ENCODE results near the gene PGP.

PGP gene

DNA sequence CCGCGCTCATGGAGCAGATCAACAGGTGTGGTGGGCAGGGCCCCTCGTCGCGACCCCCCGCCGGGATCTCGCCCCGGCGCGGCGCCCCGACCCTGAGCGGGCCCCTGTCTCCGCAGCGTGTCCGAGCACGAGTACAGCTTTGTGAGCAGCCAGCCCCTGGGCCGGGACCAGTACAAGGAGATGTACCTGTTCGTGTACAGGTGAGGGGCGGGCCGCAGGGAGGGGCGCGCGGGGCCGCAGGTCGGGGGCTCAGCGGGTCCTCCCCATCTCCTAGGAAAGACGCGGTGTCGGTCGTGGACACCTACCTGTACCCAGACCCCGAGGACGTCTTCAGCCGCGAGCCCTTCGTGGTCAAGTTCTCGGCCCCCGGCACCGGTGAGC is 22.5 kb upstream of the PGP start:
- DNase-seq, result no peak

DNA sequence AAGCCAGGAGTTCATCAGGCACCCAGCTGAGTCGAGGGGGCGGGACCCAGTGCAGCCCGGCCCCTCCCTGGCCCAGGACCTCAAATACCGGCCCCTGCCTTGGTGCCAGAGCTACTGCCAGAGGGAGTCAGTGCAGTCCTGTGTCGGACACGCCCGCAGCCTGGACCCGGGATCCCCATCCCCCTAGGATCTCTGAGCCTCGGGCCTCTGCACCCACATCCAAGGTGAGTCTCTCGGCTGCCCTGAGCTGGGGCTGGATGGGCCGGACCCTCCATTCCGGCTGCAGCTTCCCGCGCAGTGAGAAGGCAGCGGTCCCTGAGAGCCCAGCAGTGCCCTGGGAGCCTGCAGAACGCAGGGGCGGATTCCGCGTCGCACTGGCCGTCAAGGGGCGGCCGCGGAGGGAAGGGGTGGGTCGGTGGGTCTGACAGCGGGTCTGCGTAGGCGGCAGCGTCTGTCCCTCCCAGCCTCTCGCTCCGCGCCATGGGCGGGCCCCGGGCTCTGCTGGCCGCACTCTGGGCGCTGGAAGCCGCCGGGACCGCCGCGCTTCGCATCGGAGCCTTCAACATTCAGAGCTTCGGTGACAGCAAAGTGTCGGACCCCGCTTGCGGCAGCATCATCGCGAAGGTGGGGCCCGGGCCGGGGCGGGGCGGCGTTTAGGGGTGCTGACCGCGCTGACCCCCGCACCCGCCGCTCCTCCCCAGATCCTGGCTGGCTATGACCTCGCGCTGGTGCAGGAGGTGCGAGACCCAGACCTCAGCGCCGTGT is 21.9 kb upstream of the PGP start, which contains the start of gene DNASE1L2:
DNASE1L2 (plus strand) TSS at position 108 of the 765 bp plus-strand sequence; CDS start at position 481, 373 bp downstream.
- DNase-seq, result no peak

DNA sequence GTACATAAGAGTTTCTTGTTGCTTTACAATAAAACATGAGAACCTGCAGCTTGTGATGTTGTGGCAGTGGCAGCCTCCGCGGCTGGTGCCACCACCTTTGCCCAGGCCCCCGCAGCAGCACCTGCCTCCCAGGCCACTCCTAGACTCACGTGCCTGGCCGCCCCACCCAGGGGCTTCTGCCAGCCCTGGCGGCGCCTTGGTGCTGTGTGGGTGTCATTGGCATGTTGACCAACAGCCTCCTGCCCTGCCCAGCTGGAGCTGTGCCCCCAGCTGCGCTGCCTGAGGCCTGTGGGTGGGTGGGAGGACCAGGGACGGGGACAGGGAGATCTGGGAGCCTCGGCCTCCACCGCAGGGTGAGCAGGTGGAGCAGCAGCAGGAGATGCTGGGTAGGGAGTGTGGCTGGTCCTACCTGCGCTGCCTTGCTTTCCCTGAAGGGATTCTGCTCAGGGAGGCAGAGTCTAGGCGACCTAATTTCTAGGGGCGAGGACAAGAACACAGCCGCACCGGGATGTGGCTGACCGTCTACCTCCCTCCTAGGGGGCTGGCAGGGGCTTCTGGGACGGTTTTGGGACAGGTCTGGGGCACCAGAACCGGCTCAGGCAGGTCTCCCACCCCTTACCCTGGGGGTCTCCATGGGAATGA is 21.2 kb upstream of the PGP start:
- no peak for DNase-seq

DNA sequence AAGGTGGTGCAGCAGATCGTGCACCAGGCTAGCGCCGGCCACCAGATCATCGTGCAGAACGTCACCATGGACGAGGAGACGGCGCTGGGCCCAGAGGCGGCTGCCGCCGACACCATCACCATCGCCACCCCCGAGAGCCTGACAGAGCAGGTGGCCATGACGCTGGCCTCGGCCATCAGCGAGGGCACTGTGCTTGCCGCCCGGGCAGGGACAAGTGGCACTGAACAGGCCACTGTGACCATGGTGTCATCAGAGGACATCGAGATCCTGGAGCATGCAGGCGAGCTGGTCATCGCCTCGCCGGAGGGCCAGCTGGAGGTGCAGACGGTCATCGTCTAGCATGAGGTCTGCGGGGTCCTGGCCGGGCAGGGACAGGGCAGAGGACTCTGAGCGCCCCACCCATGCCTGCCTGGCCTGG is 20.6 kb upstream of the PGP start:
- no peak for DNase-seq

DNA sequence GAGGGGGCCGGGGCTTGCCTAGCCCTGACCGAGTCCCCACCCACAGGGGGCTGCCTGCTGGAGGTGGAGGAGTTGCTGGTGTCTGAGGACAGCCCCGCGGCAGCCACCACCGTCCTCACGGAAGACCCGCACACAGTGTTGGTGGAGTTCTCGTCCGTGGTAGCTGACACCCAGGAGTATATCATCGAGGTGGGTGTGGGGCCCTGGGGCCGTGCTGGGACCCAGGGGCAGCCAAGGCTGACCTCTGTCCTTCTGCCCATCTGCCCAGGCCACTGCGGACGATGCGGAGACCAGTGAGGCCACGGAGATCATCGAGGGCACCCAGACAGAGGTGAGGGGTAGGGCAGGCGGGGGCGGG is 20.2 kb upstream of the PGP start:
- DNase-seq, result no peak

DNA sequence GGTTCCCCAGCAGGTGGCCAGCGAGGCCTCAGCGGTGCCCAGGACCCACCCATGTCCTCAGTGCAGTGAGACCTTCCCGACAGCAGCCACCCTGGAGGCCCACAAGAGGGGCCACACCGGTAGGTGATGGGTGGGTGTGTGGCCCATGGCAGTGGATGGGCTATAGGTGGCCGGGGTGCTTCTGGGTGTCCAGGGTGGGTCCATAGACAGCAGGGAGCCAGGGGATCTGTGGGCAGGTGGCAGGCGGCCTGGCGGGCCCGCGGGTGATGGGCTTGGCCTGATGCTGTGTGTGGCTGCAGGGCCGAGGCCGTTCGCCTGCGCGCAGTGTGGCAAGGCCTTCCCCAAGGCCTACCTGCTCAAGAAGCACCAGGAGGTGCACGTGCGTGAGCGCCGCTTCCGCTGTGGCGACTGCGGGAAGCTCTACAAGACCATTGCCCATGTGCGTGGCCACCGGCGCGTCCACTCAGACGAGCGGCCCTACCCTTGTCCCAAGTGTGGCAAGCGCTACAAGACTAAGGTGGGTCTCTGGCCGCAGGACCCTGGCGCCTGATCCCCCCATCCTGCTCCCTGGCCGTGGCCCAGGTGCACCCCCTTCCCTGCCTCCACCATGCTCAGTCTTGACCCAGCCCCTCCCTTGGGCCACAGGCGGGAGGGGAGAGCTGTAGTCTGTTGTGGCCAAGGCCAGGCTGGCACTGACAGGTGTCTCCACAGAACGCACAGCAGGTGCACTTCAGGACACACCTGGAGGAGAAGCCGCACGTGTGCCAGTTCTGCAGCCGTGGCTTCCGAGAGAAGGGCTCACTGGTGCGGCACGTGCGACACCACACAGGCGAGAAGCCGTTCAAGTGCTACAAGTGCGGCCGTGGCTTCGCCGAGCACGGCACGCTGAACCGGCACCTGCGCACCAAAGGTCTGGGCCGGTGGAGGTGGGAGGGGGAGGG is 19.5 kb upstream of the PGP start:
- no peak for DNase-seq

DNA sequence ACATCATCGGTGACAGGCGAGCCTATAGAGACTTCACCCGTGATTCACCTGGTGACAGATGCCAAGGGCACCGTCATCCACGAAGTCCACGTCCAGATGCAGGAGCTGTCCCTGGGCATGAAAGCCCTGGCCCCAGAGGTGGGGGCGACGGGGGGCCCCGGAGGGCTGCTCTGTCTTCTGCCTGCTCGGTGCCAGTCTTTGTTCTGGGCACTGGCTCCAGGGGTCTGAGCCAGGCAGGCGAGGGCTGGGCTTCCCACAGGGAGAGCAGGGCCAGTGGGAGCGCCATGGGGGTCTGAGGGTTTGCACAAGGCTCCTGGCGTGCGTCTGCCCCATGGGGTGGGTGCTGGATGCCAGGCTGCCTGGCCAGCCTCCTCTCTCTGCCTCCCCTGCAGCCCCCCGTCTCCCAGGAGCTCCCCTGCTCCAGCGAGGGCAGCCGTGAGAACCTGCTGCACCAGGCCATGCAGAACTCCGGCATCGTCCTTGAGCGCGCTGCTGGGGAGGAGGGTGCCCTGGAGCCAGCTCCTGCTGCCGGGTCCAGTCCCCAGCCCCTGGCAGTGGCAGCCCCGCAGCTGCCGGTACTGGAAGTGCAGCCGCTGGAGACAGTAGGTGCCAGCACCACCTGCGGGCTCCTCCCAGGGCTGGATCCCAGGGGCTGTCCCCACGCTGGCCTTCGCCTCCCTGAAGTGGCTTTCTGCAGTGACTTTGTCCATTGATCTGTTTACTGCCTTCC is 18.6 kb upstream of the PGP start:
- no peak for DNase-seq

DNA sequence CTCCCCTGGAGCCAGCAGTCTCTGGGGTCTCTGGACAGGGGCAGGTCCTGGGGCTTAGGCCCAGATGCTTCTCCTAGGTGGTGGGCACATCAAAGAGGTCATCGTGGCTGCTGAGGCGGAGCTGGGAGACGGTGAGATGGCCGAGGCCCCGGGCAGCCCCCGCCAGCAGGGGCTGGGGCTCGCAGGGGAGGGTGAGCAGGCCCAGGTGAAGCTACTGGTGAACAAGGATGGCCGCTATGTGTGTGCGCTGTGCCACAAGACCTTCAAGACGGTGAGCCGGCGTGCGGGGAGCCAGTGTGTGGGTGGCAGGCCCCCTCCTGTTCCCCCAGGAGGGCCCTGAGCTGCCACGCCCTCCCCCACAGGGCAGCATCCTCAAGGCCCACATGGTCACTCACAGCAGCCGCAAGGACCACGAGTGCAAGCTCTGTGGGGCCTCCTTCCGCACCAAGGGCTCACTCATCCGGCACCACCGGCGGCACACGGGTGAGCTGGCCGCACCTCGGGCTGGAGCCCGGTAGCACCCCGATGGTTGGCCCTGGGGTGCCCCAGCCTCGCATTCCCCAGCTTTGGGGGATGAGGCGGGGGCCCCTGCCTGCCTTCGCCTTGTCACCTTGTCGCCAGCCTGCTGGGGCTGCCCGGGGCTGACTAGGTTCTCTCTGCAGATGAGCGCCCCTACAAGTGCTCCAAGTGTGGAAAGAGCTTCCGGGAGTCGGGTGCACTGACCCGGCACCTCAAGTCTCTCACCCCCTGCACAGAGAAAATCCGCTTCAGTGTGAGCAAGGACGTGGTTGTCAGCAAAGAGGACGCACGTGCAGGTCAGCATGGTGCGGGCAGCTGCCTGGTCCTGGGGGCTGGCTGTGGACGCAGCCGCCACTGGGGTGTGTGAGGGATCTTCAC is 17.7 kb upstream of the PGP start:
- no peak for DNase-seq

DNA sequence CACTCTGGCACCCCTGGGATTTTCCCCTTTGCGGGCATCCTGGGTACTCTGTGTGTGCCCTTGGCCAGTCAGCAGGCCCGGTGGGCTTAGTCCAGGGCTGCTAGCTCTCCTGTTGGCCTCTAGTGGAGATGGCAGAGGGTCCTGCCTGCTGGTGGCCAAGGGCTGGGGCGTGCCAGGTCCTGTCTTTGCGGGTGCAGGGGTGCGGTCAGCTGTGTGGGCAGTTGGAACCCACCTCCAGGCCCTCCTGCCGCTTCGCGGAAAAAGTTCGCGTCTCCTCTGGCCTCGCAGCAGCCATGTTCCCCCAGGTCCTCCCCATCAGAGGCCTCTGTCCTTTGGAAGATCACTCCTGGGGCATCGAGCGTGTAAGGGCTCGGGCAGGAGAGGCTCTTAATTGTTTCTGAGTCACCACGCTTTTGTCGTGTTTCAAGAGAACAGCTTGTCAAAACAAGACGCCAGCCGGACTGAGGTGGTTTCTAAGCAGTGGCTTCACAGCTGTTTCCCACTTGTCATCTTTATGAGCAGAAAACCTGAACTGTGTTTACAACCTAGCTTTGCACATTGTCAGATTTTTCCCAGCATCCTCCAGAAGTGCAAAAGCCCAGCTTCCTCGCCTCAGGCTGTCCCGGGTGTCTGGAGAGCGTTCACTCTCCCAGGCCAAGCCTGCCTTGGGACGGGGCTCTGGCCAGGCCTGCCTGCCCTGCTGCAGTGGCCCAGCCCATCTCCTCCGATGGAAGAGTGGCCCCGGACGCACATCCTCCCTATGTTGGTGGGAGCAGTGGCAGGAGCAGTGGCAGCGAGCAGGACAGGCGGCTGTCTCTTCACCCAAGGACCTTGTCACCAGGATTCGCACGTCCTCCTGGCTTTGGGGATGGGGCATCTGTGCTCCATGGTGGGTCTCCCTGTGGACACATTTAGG is 16.6 kb upstream of the PGP start:
- DNase-seq, result no peak

DNA sequence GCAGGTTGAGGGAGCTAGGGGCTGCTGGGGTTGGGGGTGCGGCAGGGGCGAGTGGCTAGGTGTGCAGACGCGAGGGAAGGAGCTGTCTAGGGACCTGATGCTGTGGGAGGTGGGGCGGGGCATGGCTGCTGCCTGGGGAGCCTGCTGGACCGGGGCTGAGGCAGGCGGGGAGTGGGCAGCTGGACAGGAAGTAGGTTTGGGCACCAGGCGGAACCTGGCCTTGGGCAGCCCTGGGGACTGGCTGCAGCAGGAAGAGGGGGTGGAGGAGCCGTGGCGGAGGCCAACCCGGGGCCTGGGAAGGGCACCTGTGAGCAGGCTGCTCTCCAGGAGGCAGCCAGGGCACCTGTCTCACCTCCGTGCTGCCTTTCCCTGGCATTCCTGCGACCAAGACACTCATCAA is 15.7 kb upstream of the PGP start:
- DNase-seq, result no peak

DNA sequence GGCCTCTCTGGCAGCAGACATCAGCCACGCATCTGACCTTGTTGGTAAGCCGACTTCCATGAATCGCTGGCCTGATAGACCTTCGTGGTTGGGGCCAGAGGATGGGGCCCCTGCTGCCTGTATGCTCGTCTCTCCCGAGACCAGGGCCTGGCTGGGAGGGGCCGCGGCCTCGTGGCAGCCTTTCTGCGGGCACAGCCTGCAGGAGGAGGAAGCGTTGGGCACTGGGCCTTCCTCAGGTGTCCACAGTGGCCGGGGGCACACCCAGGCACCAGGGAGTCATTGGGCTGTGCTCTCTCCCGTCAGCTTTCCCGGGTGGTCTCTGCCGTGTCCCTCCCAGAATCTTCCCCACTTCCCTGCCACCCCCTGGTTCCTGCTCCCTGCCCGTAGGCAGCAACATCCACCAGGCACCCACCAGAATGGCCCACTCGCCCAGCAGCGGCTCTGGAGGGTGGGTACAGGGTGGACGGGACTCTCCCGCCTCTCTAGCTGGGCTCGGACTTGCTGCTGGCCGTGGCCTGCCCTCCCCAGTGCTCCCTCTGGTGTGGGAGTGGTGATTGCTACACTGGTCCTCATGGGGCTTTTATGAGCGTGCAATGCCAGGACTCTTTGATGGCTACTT is 15.1 kb upstream of the PGP start:
- DNase-seq, result no peak

DNA sequence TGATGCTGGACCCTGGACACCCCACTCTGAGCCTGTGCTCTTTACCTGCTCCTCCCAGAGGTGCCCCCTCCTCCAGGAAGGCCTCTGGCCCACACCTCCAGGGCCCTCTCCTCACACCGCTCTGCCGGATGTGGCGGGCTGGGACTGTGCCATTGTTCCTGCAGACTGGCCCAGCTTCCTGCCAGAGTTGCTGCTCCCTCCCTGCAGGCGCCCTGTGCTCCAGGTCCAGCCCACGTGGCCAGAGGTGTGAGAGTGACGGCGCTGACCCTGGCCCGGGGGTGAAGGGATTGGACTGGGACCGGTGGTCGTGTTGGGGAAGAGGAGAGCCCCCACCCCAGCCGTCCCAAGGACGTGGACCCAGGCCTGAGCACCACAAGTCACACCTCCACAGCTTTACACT is 14.5 kb upstream of the PGP start:
- DNase-seq, result no peak

DNA sequence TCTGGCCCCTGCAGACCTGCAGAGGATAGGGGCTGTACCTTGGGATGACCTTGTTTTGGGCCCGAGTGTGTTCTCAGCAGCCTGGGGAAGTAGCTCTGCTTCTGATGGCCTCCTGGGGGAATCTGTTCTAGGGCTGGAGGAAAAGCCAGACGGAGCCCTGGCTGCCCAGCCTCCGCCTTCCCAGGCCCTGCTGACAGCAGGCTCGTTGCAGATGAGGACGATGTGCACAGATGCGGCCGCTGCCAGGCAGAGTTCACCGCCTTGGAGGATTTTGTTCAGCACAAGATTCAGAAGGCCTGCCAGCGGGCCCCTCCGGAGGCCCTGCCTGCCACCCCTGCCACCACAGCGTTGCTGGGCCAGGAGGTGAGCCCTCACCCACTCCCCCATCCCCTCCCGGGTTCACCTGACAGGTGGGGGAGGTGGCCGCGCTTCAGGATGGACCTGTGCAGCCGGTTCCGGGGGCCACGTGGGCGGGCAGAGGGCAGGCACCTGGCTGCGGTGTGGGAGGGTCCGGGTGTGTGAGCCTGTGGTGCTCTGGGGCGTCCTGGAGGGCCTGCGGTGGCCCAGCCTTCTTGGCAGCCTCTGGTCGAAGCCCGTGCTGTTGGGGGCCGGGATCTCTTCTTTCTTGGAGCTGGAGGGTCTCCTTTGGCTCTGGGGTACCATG is 13.7 kb upstream of the PGP start:
- no peak for DNase-seq

DNA sequence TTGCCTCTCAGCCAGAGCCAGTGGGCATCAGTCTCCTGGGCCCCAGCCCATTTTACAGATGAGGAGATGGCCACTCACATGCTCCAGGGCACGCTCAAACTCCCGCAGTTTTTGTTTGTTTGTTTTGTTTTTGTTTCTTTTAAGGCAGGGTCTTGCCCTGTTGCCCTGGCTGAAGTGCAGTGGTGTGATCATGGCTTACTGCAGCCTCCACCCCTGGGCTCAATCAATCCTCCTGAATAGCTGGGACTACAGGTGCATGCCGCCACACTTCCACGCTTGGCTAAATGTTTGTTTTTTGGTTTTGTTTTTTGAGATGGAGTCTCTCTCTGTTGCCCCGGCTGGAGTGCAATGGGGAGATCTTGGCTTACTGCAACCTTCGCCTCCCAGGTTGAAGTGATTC is 12.3 kb upstream of the PGP start:
- DNase-seq, result no peak

DNA sequence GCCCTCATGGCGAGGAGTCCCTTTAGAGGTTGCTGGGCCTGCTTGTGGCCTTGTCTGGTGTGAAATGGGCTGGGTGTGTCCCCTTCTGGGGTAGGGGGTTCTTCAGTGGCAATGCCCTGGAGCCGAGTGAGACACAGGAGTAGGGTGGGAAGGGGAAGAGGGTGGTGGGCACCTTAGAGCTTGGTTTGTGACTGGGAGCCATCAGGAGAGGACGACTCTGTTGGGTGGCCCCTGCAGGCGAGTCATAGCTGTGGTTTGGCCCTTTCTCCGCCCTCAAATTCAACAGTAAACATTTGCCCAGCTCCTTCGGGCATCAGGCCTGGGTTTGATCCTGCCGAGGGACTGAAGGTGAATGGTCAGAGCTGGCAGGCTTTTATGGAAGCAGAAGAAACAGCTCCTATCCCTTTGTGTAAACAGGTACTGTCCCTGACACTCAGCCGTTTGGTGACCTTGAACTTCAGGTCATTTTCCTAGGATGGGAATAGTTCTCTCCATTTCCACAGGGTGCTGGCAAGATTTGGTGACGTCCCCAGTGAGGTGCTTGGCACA is 11.7 kb upstream of the PGP start:
- DNase-seq, result no peak

DNA sequence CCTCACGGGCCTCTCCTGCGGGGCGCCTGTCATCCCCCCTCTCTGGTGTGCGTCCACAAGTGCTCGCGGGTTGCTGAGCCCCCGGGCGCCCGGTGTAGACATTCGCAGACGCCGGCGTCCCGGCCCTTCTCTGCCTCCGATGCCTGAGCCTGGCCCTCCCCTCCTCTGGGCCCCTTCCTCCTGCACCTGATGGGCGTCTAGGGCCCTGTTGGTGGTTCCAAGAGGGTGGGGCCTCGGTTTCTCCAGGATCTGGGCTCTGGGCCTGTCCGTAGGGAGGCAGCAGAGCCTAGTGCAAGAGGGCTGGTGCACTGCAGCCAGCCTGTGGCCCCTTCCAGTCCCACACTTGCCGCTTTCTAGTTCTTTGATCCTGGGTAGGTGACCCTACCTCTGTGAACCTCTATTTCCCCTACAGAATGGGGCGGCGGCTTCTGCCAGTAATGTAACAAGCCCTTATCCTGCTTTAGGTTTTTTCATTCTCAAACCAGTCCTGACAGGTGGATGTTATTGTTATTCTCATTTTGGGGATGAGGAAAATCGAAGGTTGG is 9.4 kb upstream of the PGP start:
- peak; percentile 18 for DNase-seq

DNA sequence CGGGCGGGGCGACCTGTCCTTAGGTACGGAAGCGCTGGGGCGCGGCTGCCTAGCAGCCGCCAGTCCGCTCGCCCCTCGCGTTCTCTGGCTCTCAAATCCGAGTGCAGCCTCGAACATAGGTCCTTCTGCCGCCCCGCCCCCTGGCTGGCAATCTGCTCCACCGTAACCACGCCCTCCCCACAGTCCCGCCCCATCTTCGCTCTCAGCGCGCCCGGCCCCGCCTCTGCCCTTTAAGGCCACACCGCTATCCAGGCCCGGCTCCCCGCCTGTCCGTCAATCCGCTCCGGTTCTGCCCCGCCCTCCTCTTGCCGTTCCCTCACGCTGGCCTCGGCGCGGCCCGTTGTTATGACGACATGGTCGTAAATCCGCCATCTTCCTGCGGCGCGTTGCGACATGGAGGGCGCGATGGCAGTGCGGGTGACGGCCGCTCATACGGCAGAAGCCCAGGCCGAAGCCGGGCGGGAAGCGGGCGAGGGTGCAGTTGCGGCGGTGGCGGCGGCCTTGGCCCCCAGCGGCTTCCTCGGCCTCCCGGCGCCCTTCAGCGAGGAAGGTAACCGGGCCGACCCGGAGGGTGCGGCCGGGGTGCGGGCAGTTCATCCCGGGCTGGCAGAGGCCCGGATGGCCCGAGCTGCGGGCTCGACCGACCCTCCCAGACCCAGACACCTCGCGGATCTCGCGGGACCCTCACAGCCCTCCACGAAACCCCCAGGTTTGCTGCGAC is 8.7 kb upstream of the PGP start, which contains the start of gene E4F1:
E4F1 (plus strand) TSS at position 371 of the 721 bp plus-strand sequence; CDS start at position 394, 23 bp downstream.
- DNase-seq, result peak; percentile 99

DNA sequence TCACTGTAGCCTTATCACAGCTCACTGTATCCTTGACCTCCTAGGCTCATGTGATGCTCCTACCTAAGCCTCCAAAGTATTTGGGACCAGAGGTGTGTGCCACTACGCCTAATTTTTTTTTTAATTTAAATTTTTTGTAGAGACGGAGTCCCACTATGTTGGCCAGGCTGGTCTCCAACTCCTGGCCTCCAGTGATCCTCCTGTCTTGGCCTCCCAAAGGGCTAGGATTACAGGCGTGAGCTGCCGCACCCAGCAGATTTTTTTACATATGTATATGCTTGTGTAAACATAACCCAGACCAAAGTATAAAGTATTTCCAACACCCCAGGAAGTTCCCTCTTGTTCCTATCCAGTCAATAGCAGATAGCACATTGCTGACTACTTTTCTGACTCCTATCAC is 1.7 kb upstream of the PGP start:
- no peak for DNase-seq

Measured in activated effector memory CD4-positive, alpha-beta T cell treated with Interleukin-2 at 50 U/mL for 16 hours (primary cell).